Body of pancreas (tissue), 4 donors: ENCODE measurements around the gene FBXO10.

Experiments used
- CTCF ChIP-seq, 7 experiments: fragments of 450-650 bp in 4 of 7; fragments of 200-600 bp in 3 of 7; sonication (generic) in 3 of 7; IDR thresholded peaks; one replicate each; pipeline ENCODE4 v1.5.1; 2016 to 2019; ENCODE audit warnings: antibody characterized with exemption in 7 of 7
- POLR2A ChIP-seq, 3 donors: fragments of 450-650 bp; IDR thresholded peaks; one replicate each; pipeline ENCODE4 v1.6.1; 2016; ENCODE audit warnings: antibody characterized with exemption in 3 of 3, mild to moderate bottlenecking in 2 of 3

- TF ChIP-seq CTCF (IDR thresholded peaks at IDR 0.05) (no peak), POLR2A (IDR thresholded peaks at IDR 0.05) (no peak)
Measured at GRCh38 chr9:37609735-37610397, 33.7 kb upstream of the FBXO10 start.
